Keratinocyte (primary cell): ENCODE results near the gene CEP68. TPM values are rescaled to one million over a fixed set of nuclear protein-coding genes. Genes with fewer than 3 reads are reported as not detected.

ENCODE experiments used
- DNase-seq: peaks from one replicate; pipeline ENCODE4 v3.0.0-alpha.2; 2011; ENCODE audit warnings: low read depth, missing footprints, low spot score
- FAIRE-seq: peaks from 2 replicates; lab custom pipeline; 2011; peaks lifted over from hg19 to GRCh38; lab: Jason Lieb, UNC
- H2AFZ ChIP-seq: 2 replicates; pipeline ENCODE4 v1.6.0; 2012; ENCODE audit warnings: low read length, control low read depth, inconsistent platforms; ENCODE audit not compliant: control insufficient read depth
- H3K27ac ChIP-seq: 2 replicates; pipeline ENCODE4 v1.5.1; 2011; ENCODE audit warnings: low read length; ENCODE audit not compliant: control insufficient read depth, insufficient read depth
- H3K27me3 ChIP-seq: 3 replicates; pipeline ENCODE4 v1.6.0; 2011; ENCODE audit warnings: low read length; ENCODE audit not compliant: control insufficient read depth, insufficient read depth; ENCODE audit errors: extremely low read depth
- H3K36me3 ChIP-seq, 2 experiments: 2 replicates in 1 of 2; 3 replicates in 1 of 2; pipeline ENCODE4 v1.5.1; 2011; ENCODE audit warnings: low read length in 2 of 2, mild to moderate bottlenecking in 1 of 2; ENCODE audit not compliant: control insufficient read depth in 2 of 2, insufficient read depth in 2 of 2; ENCODE audit errors: extremely low read depth in 1 of 2
- H3K4me1 ChIP-seq: 3 replicates; pipeline ENCODE4 v1.5.1; 2011; ENCODE audit warnings: low read length; ENCODE audit not compliant: control insufficient read depth, insufficient read depth; ENCODE audit errors: extremely low read depth
- H3K4me2 ChIP-seq: 3 replicates; pipeline ENCODE4 v1.6.0; 2011; ENCODE audit warnings: low read depth, low read length; ENCODE audit not compliant: control insufficient read depth, insufficient read depth; ENCODE audit errors: extremely low read depth
- H3K4me3 ChIP-seq, 3 experiments: fragments of 200-600 bp in 1 of 3; sonication (generic) in 1 of 3; 2 replicates in 2 of 3; 3 replicates in 1 of 3; pipeline ENCODE4 v1.5.1; 2011 to 2016; ENCODE audit warnings: low read length in 3 of 3, mild to moderate bottlenecking in 3 of 3, control low read depth in 2 of 3, inconsistent platforms in 1 of 3, low read depth in 1 of 3, mixed read lengths in 1 of 3, mixed run types in 1 of 3, moderate library complexity in 1 of 3; ENCODE audit not compliant: control insufficient read depth in 2 of 3, insufficient read depth in 2 of 3; ENCODE audit errors: extremely low read depth in 1 of 3
- H3K79me2 ChIP-seq: 2 replicates; pipeline ENCODE4 v1.6.0; 2012; ENCODE audit warnings: low read length; ENCODE audit not compliant: control insufficient read depth, insufficient read depth
- H3K9ac ChIP-seq: 3 replicates; pipeline ENCODE4 v1.6.0; 2011; ENCODE audit warnings: low read length; ENCODE audit not compliant: control insufficient read depth, insufficient read depth; ENCODE audit errors: extremely low read depth
- H3K9me1 ChIP-seq: 3 replicates; pipeline ENCODE4 v1.6.0; 2011; ENCODE audit warnings: low read length; ENCODE audit not compliant: control insufficient read depth, insufficient read depth; ENCODE audit errors: extremely low read depth
- H3K9me3 ChIP-seq: 2 replicates; pipeline ENCODE4 v1.5.1; 2012; ENCODE audit warnings: low read depth, low read length; ENCODE audit not compliant: control insufficient read depth
- H4K20me1 ChIP-seq: 3 replicates; pipeline ENCODE4 v1.6.0; 2011; ENCODE audit warnings: low read length; ENCODE audit not compliant: control insufficient read depth, insufficient read depth; ENCODE audit errors: extremely low read depth
- EZH2 ChIP-seq: IDR thresholded peaks from one replicate; pipeline ENCODE4 v1.6.1; 2012; ENCODE audit warnings: inconsistent platforms, mild to moderate bottlenecking, low read length, moderate library complexity
- dilution Hi-C: fragments of 300-500 bp; cut with MboI; formaldehyde crosslinking; loops from one replicate; pipeline ENCODE4 v1.7.0; 2020; ENCODE audit warnings: low sequenced_read_pairs; ENCODE audit not compliant: extremely low pct_ligation_motif_present
- polyA plus RNA-seq, 5 experiments: library from polyadenylated mRNA; depleted of rRNA in 3 of 5; stranded (reverse) in 3 of 5; stranded (forward) in 1 of 5; unstranded in 1 of 5; fragments of >200 nt; gene quantifications; 1 replicate in 1 of 5; 2 replicates in 3 of 5; 3 replicates in 1 of 5; pipeline versions ENCODE4 v1.2.1 to v1.2.3, GENCODE V29; 2011 to 2012; ENCODE audit warnings: missing spikeins in 2 of 5, low read depth in 1 of 5, low replicate concordance in 1 of 5
- TF ChIP-seq, protein P1 (sequence below), 3 experiments: IDR thresholded peaks in 1 of 3; conservative IDR thresholded peaks in 1 of 3; optimal IDR thresholded peaks in 1 of 3; 2 replicates in 2 of 3; 3 replicates in 1 of 3; pipeline versions ENCODE3 to v1.5.1; 2011; ENCODE audit warnings: low read length in 3 of 3, mild to moderate bottlenecking in 3 of 3, moderate library complexity in 2 of 3, control low read depth in 1 of 3, inconsistent platforms in 1 of 3; ENCODE audit not compliant: insufficient read depth in 2 of 3; ENCODE audit errors: extremely low read depth in 1 of 3

Gene CEP68
- polyA plus RNA-seq, 1 donor (not counting 4 experiments of a cell fraction or from before 2014, with no cell fraction given) = 4.1 TPM

- Histone ChIP-seq H4K20me1 (peaks cover 5% of the 10 kb centered on the region), H3K4me1 (peaks cover 20% of the 10 kb centered on the region), H3K27ac (no peak overlapping the region), H3K9ac (no peak overlapping the region), H3K9me3 (no peaks in the 10 kb centered on the region), H3K36me3 (peaks cover 20 to 37% of the 10 kb centered on the region in 2 experiments), H2AFZ (no peak overlapping the region), H3K4me3 (no peak overlapping the region), H3K4me2 (no peak overlapping the region), H3K79me2 (no peaks in the 10 kb centered on the region), H3K9me1 (peaks cover 4% of the 10 kb centered on the region), H3K27me3 (no peaks in the 10 kb centered on the region)
- FAIRE-seq (no peak), DNase-seq (no peak)
- TF ChIP-seq, protein P1, sequence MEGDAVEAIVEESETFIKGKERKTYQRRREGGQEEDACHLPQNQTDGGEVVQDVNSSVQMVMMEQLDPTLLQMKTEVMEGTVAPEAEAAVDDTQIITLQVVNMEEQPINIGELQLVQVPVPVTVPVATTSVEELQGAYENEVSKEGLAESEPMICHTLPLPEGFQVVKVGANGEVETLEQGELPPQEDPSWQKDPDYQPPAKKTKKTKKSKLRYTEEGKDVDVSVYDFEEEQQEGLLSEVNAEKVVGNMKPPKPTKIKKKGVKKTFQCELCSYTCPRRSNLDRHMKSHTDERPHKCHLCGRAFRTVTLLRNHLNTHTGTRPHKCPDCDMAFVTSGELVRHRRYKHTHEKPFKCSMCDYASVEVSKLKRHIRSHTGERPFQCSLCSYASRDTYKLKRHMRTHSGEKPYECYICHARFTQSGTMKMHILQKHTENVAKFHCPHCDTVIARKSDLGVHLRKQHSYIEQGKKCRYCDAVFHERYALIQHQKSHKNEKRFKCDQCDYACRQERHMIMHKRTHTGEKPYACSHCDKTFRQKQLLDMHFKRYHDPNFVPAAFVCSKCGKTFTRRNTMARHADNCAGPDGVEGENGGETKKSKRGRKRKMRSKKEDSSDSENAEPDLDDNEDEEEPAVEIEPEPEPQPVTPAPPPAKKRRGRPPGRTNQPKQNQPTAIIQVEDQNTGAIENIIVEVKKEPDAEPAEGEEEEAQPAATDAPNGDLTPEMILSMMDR (optimal IDR thresholded peaks at IDR 0.05 in 1 of 3, IDR thresholded peaks at IDR 0.05 in 1 of 3, conservative IDR thresholded peaks at IDR 0.05 in 1 of 3; ENCODE audit: extremely low read depth in 1 of 3, insufficient read depth in 2 of 3, low read length in 3 of 3) = no peak
- TF ChIP-seq EZH2 = no peak
- dilution Hi-C loops = no loop called here
These were observed 20.1 kb downstream of the CEP68 start for GRCh38 chr2:65076345-65076710.

DNA sequence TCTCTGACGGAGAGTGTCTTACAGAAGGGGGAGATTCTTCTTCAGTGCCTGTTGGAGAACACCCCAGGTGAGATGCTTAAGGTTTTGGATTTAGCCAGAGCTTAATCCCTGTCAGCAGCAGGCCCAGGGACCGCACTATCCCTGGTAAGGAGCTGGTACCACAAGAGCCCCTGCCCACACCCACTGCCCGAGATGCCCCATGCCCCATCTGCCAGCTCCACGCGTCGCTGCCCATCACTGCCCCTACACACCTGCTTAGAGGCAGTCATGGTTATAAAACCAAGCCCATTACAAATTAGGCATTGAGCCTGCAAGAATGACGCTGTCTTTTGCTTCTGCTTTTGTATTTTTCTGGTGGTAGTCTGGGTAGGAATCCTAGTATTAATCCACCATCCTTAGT is 21.7 kb downstream of the CEP68 start:
- Histone ChIP-seq H3K27ac (no peak overlapping the region), H3K79me2 (no peaks in the 10 kb centered on the region), H3K4me2 (no peak overlapping the region), H4K20me1 (peaks cover 5% of the 10 kb centered on the region), H3K4me1 (peaks cover 17% of the 10 kb centered on the region), H3K4me3 (no peak overlapping the region), H2AFZ (no peak overlapping the region), H3K9ac (no peak overlapping the region), H3K9me1 (peaks cover 4% of the 10 kb centered on the region), H3K27me3 (no peaks in the 10 kb centered on the region), H3K9me3 (no peaks in the 10 kb centered on the region), H3K36me3 (peaks cover 20 to 32% of the 10 kb centered on the region in 2 experiments)
- dilution Hi-C loops = no loop called here
- TF ChIP-seq, protein P1 (optimal IDR thresholded peaks at IDR 0.05 in 1 of 3, IDR thresholded peaks at IDR 0.05 in 1 of 3, conservative IDR thresholded peaks at IDR 0.05 in 1 of 3; ENCODE audit: extremely low read depth in 1 of 3, insufficient read depth in 2 of 3, low read length in 3 of 3) = no peak
- TF ChIP-seq EZH2 = no peak
- DNase-seq (no peak), FAIRE-seq (no peak)
